ENCODE data around the gene CRYAB. TPM values are rescaled to one million over a fixed set of nuclear protein-coding genes. Genes with fewer than 3 reads are reported as not detected.

Gene CRYAB
- polyA plus RNA-seq, 1 of the 3 experiments (the other 2 are of a cell fraction), result 0.92 TPM

GRCh38 chr11:111870113-111870512 is 41.5 kb downstream of the CRYAB start:
- H3K9me3 ChIP-seq, result no peaks in the 10 kb centered on the region
- TF ChIP-seq SIN3A (IDR thresholded peaks at IDR 0.05; ENCODE audit: borderline replicate concordance, low read depth, low read length) (no peak), MXI1 (IDR thresholded peaks at IDR 0.05; ENCODE audit: low read depth, low read length) (no peak), TAF1 (IDR thresholded peaks at IDR 0.05; ENCODE audit: borderline replicate concordance, low read depth, low read length) (no peak), TEAD4 (IDR thresholded peaks at IDR 0.05; ENCODE audit: borderline replicate concordance, insufficient read depth) (no peak), ELF1 (IDR thresholded peaks at IDR 0.05) (no peak), EZH2phosphoT487 (IDR thresholded peaks at IDR 0.05; ENCODE audit: borderline replicate concordance, low read depth) (no peak), YY1 (IDR thresholded peaks at IDR 0.05; ENCODE audit: low read depth) (no peak), RCOR1 (IDR thresholded peaks at IDR 0.05; ENCODE audit: low read length) (no peak), FOXJ3 (CRISPR knock-in tag; IDR thresholded peaks at IDR 0.05) (no peak), NFIC (IDR thresholded peaks at IDR 0.05; ENCODE audit: borderline replicate concordance) (no peak), POLR2AphosphoS5 (IDR thresholded peaks at IDR 0.05; ENCODE audit: low read depth, low read length) (no peak), EP300 (IDR thresholded peaks at IDR 0.05; ENCODE audit: borderline replicate concordance in 1 of 2, low read depth in 1 of 2, low read length in 1 of 2) (no peak), GABPA (IDR thresholded peaks at IDR 0.05; ENCODE audit: low read depth) (no peak), NRF1 (IDR thresholded peaks at IDR 0.05; ENCODE audit: low read depth, low read length) (no peak), GATA2 (CRISPR knock-in tag; IDR thresholded peaks at IDR 0.05) (no peak), FOSL2 (IDR thresholded peaks at IDR 0.05; ENCODE audit: borderline replicate concordance, low read depth) (no peak)
- TF ChIP-seq, protein P1, sequence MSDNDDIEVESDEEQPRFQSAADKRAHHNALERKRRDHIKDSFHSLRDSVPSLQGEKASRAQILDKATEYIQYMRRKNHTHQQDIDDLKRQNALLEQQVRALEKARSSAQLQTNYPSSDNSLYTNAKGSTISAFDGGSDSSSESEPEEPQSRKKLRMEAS (IDR thresholded peaks at IDR 0.05; ENCODE audit: low read depth), result no peak
- H3K4me3 ChIP-seq (ENCODE audit: low read depth in 2 of 2, low read length in 1 of 2), result peak overlapping the region in 1 of 2 experiments; percentile 81; a peak in 1 of 4 replicates
- POLR2A ChIA-PET, result interaction anchor here (1.2 to 1.7 kb wide), 3 partner anchors 10 to 57 kb away, joined by 3 to 9 read pairs (median 6); no protein-coding TSS in a partner anchor
- peaks cover 28 to 29% of the 10 kb centered on the region in 2 experiments for H3K36me3 ChIP-seq (replicated peaks in 1 of 2; ENCODE audit: control insufficient read depth in 1 of 2, insufficient read depth in 2 of 2, low read length in 1 of 2)
- DNase-seq, result no peak
- peak overlapping the region; percentile 85; the same call in 1 of the 2 replicates for H3K4me2 ChIP-seq
- H3K27me3 ChIP-seq (ENCODE audit: insufficient read depth), result no peaks in the 10 kb centered on the region
- H4K20me1 ChIP-seq (ENCODE audit: insufficient read depth), result no peaks in the 10 kb centered on the region
- H3K27ac ChIP-seq (ENCODE audit: low read depth in 2 of 2, low read length in 1 of 2), result 0 out of 4 replicates have a peak overlapping the region, but pooled peaks of 1 of the 2 experiments have one; percentile 81
- WGBS (ENCODE audit: low lambda C conversion rate), result 75% methylated on average over 1 of the region's 1 CpG
- no peaks in the 10 kb centered on the region for H3K9me2 ChIP-seq
- CTCF ChIA-PET, result interaction anchor here (0.7 to 1.5 kb wide), 6 partner anchors 12 to 265 kb away, joined by 3 to 6 read pairs (median 3); no protein-coding TSS in a partner anchor
- H2AFZ ChIP-seq (ENCODE audit: low read depth), result no peak overlapping the region
- H3K79me2 ChIP-seq (ENCODE audit: insufficient read depth), result peaks cover 18% of the 10 kb centered on the region
- no peak overlapping the region for H3K9ac ChIP-seq
- H3K4me1 ChIP-seq (ENCODE audit: control insufficient read depth in 1 of 2, insufficient read depth in 2 of 2, low read depth in 1 of 2, low read length in 1 of 2), result peaks cover 0 to 6% of the 10 kb centered on the region in 2 experiments; a peak in 3 of 4 replicates
- peaks cover 3% of the 10 kb centered on the region for H3F3A ChIP-seq (replicated peaks; ENCODE audit: insufficient read depth)

GRCh38 chr11:111860257-111860656 is 51.3 kb downstream of the CRYAB start:
- no peak overlapping the region for H3K9ac ChIP-seq
- ChIA-PET POLR2A (no interaction called here), CTCF (interaction anchor here (0.6 kb wide), 1 partner anchor 130 kb away, joined by 3 read pairs; no protein-coding TSS in a partner anchor)
- H3K9me3 ChIP-seq, result no peaks in the 10 kb centered on the region
- H3K4me3 ChIP-seq (ENCODE audit: low read depth in 2 of 2, low read length in 1 of 2), result no peak overlapping the region
- DNase-seq, result no peak
- no peaks in the 10 kb centered on the region for H4K20me1 ChIP-seq (ENCODE audit: insufficient read depth)
- H2AFZ ChIP-seq (ENCODE audit: low read depth), result no peak overlapping the region
- no peaks in the 10 kb centered on the region for H3K79me2 ChIP-seq (ENCODE audit: insufficient read depth)
- no peaks in the 10 kb centered on the region for H3F3A ChIP-seq (replicated peaks; ENCODE audit: insufficient read depth)
- H3K4me1 ChIP-seq (ENCODE audit: control insufficient read depth in 1 of 2, insufficient read depth in 2 of 2, low read depth in 1 of 2, low read length in 1 of 2), result no peaks in the 10 kb centered on the region
- H3K4me2 ChIP-seq, result no peak overlapping the region
- no peaks in the 10 kb centered on the region for H3K9me2 ChIP-seq
- H3K27me3 ChIP-seq (ENCODE audit: insufficient read depth), result no peaks in the 10 kb centered on the region
- H3K27ac ChIP-seq (ENCODE audit: low read depth in 2 of 2, low read length in 1 of 2), result no peak overlapping the region
- H3K36me3 ChIP-seq (replicated peaks in 1 of 2; ENCODE audit: control insufficient read depth in 1 of 2, insufficient read depth in 2 of 2, low read length in 1 of 2), result peaks cover 44 to 50% of the 10 kb centered on the region in 2 experiments
- WGBS (ENCODE audit: low lambda C conversion rate), result 94% methylated on average over 3 of the region's 3 CpGs
- no peak for TF ChIP-seq TCF12 (IDR thresholded peaks at IDR 0.05)

Small RNAs within 50 kb of the gene (small RNA-seq; reads per million reads assigned to genes)
- gene C11orf52 (0 reads per million in 7 experiments), gene GNG5P3 (0 reads per million in 7 experiments), gene RNA5SP351 (0 to 2.3 (median 0) reads per million in 7 experiments), gene RPL37AP8 (0 to 0.77 (median 0) reads per million in 7 experiments)

Other genes with a start within 250 kb of the CRYAB start
- 25.9 and 32.3 TPM in 2 replicates for gene PPP2R1B, start 145.4 kb downstream of the CRYAB start, polyA plus RNA-seq (2012; rRNA removed)
- gene ALG9, start 40.2 kb downstream of the CRYAB start, polyA plus RNA-seq (2012; rRNA removed), result 17.9 and 23.4 TPM in 2 replicates
- gene FDXACB1, start 32.6 kb downstream of the CRYAB start, polyA plus RNA-seq (2012; rRNA removed), result 2.8 and 3.2 TPM in 2 replicates
- gene CFAP68, start 32.2 kb downstream of the CRYAB start, polyA plus RNA-seq (2012; rRNA removed), result 36.7 and 61.2 TPM in 2 replicates
- not detected in 2 replicates for gene HSPB2, start 964 bp upstream of the CRYAB start, polyA plus RNA-seq (2012; rRNA removed)
- gene C11orf52, start 7.1 kb upstream of the CRYAB start, polyA plus RNA-seq (2012; rRNA removed), result not detected in 2 replicates
- gene DIXDC1, start 25.6 kb upstream of the CRYAB start, polyA plus RNA-seq (2012; rRNA removed), result 5.3 and 6.8 TPM in 2 replicates
- 14.4 and 17.8 TPM in 2 replicates for gene DLAT, start 113.6 kb upstream of the CRYAB start, polyA plus RNA-seq (2012; rRNA removed)
- 0.97 and 2.0 TPM in 2 replicates for gene PIH1D2, start 162.2 kb upstream of the CRYAB start, polyA plus RNA-seq (2012; rRNA removed)
- 9.2 and 13.1 TPM in 2 replicates for gene NKAPD1, start 162.5 kb upstream of the CRYAB start, polyA plus RNA-seq (2012; rRNA removed)
- 156 and 188 TPM in 2 replicates for gene TIMM8B, start 175.0 kb upstream of the CRYAB start, polyA plus RNA-seq (2012; rRNA removed)
- 169 and 192 TPM in 2 replicates for gene SDHD, start 175.1 kb upstream of the CRYAB start, polyA plus RNA-seq (2012; rRNA removed)